GM18909 (cell line): Measurements from ENCODE around the gene JPT1.
A peak's percentile ranks its signal among the peaks of the same experiment; 100 is the strongest.
"Not testable (repeated sequence)": the region's sequence is repeated elsewhere in the genome, so short reads cannot be mapped to it uniquely, and the experiment has no call there.

Source experiments
- ATAC-seq: cut with Tn5 transposase; IDR thresholded peaks from one replicate; pipeline ENCODE4 v1.9.1; 2021; ENCODE audit warnings: mild to moderate bottlenecking; ENCODE audit not compliant: unreplicated experiment, poor library complexity

Gene JPT1, protein sequence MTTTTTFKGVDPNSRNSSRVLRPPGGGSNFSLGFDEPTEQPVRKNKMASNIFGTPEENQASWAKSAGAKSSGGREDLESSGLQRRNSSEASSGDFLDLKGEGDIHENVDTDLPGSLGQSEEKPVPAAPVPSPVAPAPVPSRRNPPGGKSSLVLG

GRCh38 chr17:75154195-75155106 is at the start of gene JPT1:
Gene JPT1, minus strand, starts transcription at chr17:75154512. Its CDS starts 115 bp downstream, at chr17:75154397.
- peak; percentile 92 for ATAC-seq

DNA sequence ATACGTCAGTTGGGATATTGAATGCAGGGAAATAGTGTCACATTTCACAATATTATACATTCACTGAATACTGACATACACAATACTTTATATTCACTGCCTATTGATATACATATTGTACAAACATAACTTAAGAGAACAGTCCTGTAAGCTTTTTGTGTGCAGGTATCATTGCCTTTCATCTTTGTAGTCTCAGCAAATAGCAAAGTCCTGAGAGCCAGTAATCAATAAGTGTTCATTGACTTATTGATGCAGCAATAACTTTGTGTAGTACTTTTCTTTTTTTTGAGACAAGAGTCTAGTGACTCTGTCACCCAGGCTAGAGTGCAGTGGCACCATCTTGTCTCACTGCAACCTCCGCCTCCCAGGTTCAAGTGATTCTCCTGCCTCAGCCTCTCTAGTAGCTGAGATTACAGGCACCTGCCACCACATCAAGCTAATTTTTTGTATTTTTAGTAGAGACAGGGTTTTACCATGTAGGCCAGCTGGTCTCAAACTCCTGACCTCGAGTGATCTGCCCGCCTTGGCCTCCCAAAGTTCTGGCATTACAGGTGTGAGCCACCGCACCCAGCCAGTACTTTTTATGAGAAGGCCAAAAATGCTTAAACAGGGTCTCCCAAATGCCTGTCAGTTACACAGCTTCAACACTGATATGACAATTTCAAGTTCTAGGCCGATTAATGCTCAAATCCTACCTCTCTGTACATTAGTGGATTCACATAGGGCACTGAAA is 45.7 kb upstream of the JPT1 start:
- no peak for ATAC-seq

GRCh38 chr17:75194879-75195278 is 40.6 kb upstream of the JPT1 start:
- ATAC-seq, result no peak

DNA sequence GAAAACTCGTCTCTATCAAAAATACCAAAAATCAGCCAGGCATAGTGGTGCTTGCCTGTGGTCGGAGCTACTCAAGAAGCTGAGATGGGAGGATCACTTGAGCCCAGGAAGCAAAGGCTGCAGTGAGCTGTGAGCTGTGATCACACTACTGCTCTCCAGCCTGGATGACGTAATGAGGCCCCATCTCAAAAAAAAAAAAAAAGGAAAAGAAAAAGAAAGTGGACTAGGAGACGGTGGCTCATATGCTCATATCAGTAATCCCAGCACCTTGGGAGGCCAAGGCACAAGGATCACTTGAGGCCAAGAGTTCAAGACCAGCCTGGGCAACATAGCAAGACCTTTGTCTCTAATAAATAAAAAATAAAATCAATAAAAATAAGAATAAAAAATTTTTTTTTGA is 37.3 kb upstream of the JPT1 start:
- no peak for ATAC-seq

- no peak for ATAC-seq
Measured at GRCh38 chr17:75188614-75189013, 34.3 kb upstream of the JPT1 start.

DNA sequence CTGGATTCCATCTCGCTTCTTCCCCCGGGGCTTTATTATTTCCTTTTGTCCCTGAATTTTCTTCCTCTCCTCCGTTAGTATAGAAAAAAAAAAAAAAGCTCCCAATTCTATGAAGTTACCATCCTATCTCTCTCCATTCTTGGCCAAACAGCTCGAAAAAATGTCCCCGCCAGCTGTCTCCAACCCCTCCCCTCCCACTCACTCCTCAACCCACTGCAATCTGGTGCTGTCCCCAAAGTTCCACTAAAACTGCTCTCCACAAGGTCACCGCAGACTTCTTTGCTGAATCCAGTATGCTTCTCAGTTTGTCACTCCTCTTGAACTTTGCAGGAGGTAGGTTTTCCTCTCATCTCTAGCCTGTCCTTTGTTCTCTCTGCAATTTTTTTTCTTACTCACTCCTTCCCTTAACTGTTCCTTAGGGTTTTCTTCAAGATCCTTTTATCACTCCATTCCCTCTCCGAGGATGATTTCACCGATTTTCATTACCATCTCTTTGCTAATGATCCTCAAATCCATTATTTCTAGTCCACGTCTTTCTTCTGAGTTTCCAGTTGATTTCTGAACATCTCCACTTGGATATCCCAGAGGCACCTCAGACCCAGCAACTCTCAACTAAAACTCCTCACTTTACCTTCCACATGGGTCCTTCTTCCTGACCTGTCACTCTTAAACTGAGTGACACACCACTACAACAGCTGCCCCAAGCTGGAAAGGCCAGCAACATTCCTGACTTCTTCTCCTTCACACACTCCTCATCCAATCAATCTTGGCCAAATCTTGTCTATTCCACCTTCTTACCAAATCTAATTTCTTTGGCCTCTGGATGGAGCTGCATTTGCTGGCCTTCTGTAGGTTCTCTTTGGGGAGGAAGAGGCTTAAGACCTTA is 29.9 kb upstream of the JPT1 start:
- ATAC-seq, result no peak

GRCh38 chr17:75182569-75183436 is 28.5 kb upstream of the JPT1 start, which contains the start of gene SUMO2:
Gene SUMO2, minus strand, starts transcription at chr17:75182959. Its CDS starts 125 bp downstream, at chr17:75182834.
- ATAC-seq, result peak; percentile 82

- ATAC-seq, result peak; percentile 14
Measured at GRCh38 chr17:75182319-75182568, 27.9 kb upstream of the JPT1 start.

- ATAC-seq, result no peak
Measured at GRCh38 chr17:75181608-75182318, 27.5 kb upstream of the JPT1 start.

DNA sequence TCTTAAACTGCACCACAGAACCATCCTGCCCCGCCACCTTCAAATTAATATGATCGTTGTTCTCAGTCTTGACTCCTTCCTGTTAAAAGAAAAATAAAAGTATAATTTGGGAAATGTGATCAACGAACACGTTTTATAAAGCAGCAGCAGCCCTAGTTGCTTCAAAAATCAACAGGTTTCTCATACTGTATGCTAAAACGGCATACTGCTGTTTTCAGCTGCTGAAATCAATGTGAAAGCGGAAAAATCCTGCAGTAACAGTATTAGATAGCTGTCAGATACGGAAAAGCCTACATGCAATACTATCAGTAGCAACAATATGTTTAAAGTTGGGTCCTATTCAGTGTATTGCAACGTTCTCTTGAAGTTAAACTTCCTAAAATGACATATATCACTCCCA is 26.8 kb upstream of the JPT1 start:
- ATAC-seq, result no peak

GRCh38 chr17:75178453-75178852 is 24.1 kb upstream of the JPT1 start:
- no peak for ATAC-seq

GRCh38 chr17:75176625-75177024 is 22.3 kb upstream of the JPT1 start:
- ATAC-seq, result no peak

- no peak for ATAC-seq
Measured at GRCh38 chr17:75174996-75175395, 20.7 kb upstream of the JPT1 start.

GRCh38 chr17:75173526-75173925 is 19.2 kb upstream of the JPT1 start:
- ATAC-seq, result no peak

DNA sequence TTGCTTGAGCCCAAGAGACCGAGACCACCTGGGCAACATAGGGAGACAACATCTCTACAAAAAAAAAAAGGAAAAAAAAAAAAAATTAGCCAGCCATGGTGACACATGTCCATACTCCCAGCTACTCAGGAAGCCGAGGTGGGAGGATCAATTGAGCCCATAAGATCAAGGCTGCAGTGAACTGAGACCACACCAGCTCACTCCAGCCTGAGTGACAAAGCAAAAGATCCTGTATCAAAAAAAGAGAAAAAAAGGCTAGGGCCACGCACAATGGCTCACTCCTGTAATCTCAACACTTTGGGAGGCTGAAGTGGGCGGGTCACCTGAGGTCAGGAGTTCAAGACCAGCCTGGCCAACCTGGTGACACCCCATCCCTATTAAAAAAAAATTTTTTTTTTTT is 14.7 kb upstream of the JPT1 start:
- ATAC-seq, result no peak

DNA sequence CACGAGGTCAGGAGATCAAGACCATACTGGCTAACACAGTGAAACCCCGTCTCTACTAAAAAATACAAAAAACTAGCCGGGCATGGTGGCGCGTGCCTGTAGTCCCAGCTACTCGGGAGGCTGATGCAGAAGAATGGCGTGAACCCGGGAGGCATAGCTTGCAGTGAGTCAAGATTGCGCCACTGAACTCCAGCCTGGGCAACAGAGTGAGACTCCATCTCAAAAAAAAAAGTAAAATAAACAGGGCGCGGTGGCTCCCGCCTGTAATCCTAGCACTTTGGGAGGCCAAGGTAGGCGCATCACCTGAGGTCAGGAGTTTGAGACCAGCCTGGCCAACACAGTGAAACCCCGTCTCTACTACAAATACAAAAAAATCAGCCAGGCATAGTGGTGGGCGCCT is 10.3 kb upstream of the JPT1 start:
- ATAC-seq, result not testable (repeated sequence)

DNA sequence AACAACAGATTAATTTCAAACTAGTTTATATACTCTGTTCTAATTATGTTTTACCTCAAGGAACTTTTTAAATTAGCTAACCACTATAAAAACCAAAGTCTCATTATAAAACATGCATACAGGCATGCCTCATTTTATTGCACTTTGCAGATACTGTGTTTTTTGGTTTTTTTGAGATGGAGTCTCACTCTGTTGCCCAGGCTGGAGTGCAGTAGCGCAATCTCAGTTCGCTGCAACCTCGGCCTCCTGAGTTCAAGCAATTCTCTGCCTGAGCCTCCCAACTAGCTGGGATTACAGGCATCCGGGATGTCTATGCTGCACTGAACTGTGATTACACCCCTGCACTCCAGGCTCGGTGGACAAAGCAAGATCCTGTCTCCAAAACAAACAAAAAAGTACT is 8.8 kb upstream of the JPT1 start:
- no peak for ATAC-seq

GRCh38 chr17:75160211-75160610 is 5.9 kb upstream of the JPT1 start:
- ATAC-seq, result no peak
